Mesendoderm (in vitro differentiated cells): ENCODE results near the gene AAMP.

Experiments
- DNase-seq: peaks from one replicate; pipeline ENCODE4 v3.0.0; 2013
- H2AK5ac ChIP-seq: 2 replicates; pipeline ENCODE4 v1.6.1; 2013; ENCODE audit warnings: low read length, inconsistent platforms
- H2BK120ac ChIP-seq: 2 replicates; pipeline ENCODE4 v1.6.1; 2013; ENCODE audit warnings: low read depth, mild to moderate bottlenecking, low read length, moderate library complexity, mixed read lengths
- H2BK15ac ChIP-seq: replicated peaks from 2 replicates; pipeline ENCODE4 v1.6.1; 2013; ENCODE audit warnings: low read depth, mild to moderate bottlenecking, moderate library complexity
- H2BK5ac ChIP-seq: 2 replicates; pipeline ENCODE4 v1.6.1; 2013; ENCODE audit warnings: low read length, inconsistent platforms
- H3K18ac ChIP-seq: 2 replicates; pipeline ENCODE4 v1.6.1; 2013; ENCODE audit warnings: mild to moderate bottlenecking, low read length, mixed read lengths
- H3K23ac ChIP-seq: one replicate; pipeline ENCODE4 v1.6.1; 2013; ENCODE audit warnings: low read length
- H3K27ac ChIP-seq: 2 replicates; pipeline ENCODE4 v1.5.1; 2013; ENCODE audit warnings: low read depth, mild to moderate bottlenecking, inconsistent platforms, low read length, moderate library complexity
- H3K27me3 ChIP-seq: 2 replicates; pipeline ENCODE4 v1.6.1; 2013; ENCODE audit warnings: low read length, control low read depth, mild to moderate bottlenecking, inconsistent platforms; ENCODE audit not compliant: insufficient read depth, poor library complexity
- H3K36me3 ChIP-seq: 2 replicates; pipeline ENCODE4 v1.6.1; 2013; ENCODE audit warnings: low read length, inconsistent platforms; ENCODE audit not compliant: control insufficient read depth, insufficient read depth
- H3K4ac ChIP-seq: one replicate; pipeline ENCODE4 v1.6.1; 2013; ENCODE audit warnings: low read depth, mild to moderate bottlenecking, low read length, moderate library complexity
- H3K4me1 ChIP-seq: 2 replicates; pipeline ENCODE4 v1.6.1; 2013; ENCODE audit warnings: low read depth, low read length, inconsistent platforms; ENCODE audit not compliant: control insufficient read depth
- H3K4me2 ChIP-seq: 2 replicates; pipeline ENCODE4 v1.6.1; 2013; ENCODE audit warnings: low read length
- H3K4me3 ChIP-seq: 2 replicates; pipeline ENCODE4 v1.5.1; 2013; ENCODE audit warnings: mild to moderate bottlenecking, low read length
- H3K56ac ChIP-seq: one replicate; pipeline ENCODE4 v1.6.1; 2013; ENCODE audit warnings: low read length
- H3K79me1 ChIP-seq: 2 replicates; pipeline ENCODE4 v1.6.1; 2013; ENCODE audit warnings: low read length, inconsistent platforms
- H3K79me2 ChIP-seq: 2 replicates; pipeline ENCODE4 v1.6.1; 2013; ENCODE audit warnings: mild to moderate bottlenecking, low read length; ENCODE audit not compliant: control insufficient read depth, insufficient read depth
- H3K9ac ChIP-seq: 2 replicates; pipeline ENCODE4 v1.6.1; 2013; ENCODE audit warnings: low read length, inconsistent platforms
- H4K5ac ChIP-seq: one replicate; pipeline ENCODE4 v1.6.1; 2013; ENCODE audit warnings: low read length
- H4K8ac ChIP-seq: one replicate; pipeline ENCODE4 v1.6.1; 2013; ENCODE audit warnings: low read depth, mild to moderate bottlenecking, control low read depth, low read length, moderate library complexity
- WGBS: extraction: QIAGEN DNeasy Blood & Tissue Kit; methylation state at CpG from one replicate; pipeline ENCODE4 v1.1.7; 2013; ENCODE audit warnings: low lambda C conversion rate, missing lambda C conversion rate; ENCODE audit not compliant: insufficient coverage; ENCODE audit errors: extremely low coverage; 5-methylcytosine and 5-hydroxymethylcytosine counted together

Gene AAMP

DNA sequence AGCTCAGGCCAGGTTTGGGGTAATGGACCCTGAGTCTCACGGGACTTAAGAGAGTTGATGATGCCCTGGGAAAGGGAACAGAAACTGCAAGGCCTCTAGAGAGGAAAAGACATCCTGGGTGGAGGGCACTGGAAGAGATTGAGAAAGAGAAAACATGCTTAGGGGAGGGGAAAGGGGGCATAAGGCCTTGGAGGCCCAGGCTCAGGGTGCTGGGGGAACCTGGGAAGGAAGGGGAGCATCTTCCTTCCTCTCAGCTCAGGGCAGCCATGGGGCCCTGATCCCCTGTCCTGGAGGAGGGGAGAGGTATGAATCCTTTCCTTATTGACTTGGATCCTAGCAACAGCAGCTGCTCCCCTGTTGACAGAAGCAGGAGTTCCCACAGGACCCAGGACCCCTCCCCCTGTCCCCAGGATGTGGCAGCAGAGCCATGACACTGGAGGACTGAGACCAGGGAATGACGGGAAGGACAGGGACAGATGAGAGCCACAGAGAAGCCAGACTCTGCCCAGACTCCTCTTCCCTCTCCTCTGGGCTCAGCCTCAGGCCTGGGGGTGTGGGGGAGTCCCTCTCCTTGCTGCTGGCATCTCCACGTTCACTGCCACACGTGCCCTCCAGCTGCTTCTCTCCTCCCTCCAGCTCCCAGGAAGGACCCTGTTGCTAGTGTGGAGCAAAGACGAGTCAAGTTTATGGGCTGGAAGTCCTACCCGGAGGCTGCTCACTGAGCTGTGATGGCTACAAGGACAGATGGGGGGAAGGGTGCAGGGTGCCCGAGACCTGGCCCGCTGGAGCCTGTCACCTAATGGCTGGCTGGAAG, 8.3 kb downstream of the AAMP start:
- no peak overlapping the region for H3K4me3 ChIP-seq
- no peak overlapping the region for H3K18ac ChIP-seq
- no peaks in the 10 kb centered on the region for H3K79me1 ChIP-seq
- no peaks in the 10 kb centered on the region for H3K4me1 ChIP-seq
- no peak overlapping the region for H4K8ac ChIP-seq
- no CpG with 5 or more reads among the region's 8 CpGs for WGBS
- no peak overlapping the region for H4K5ac ChIP-seq
- H3K79me2 ChIP-seq = no peaks in the 10 kb centered on the region
- H3K27me3 ChIP-seq = no peaks in the 10 kb centered on the region
- no peak overlapping the region for H2BK15ac ChIP-seq
- no peak overlapping the region for H3K56ac ChIP-seq
- H2BK120ac ChIP-seq = no peak overlapping the region
- H3K27ac ChIP-seq = no peak overlapping the region
- no peak overlapping the region for H3K4ac ChIP-seq
- DNase-seq = peak; percentile 78
- H2BK5ac ChIP-seq = no peak overlapping the region
- no peak overlapping the region for H3K9ac ChIP-seq
- no peak overlapping the region for H2AK5ac ChIP-seq
- peaks cover 1% of the 10 kb centered on the region for H3K36me3 ChIP-seq
- no peak overlapping the region for H3K4me2 ChIP-seq
- H3K23ac ChIP-seq = no peak overlapping the region

- H3K27ac ChIP-seq = no peak within 1 kb of the TSS
- H3K27me3 ChIP-seq = no peaks in the 10 kb centered on the region
- no peak within 1 kb of the TSS for H3K4ac ChIP-seq
- no peak within 1 kb of the TSS for H3K9ac ChIP-seq
- H2BK5ac ChIP-seq = no peak within 1 kb of the TSS
- no peaks in the 10 kb centered on the region for H3K79me1 ChIP-seq
- no peak within 1 kb of the TSS for H2BK120ac ChIP-seq
- H3K4me1 ChIP-seq = no peaks in the 10 kb centered on the region
- H4K8ac ChIP-seq = no peak within 1 kb of the TSS
- H3K79me2 ChIP-seq = no peaks in the 10 kb centered on the region
- H3K23ac ChIP-seq = no peak within 1 kb of the TSS
- H3K36me3 ChIP-seq = no peaks in the 10 kb centered on the region
- no peak within 1 kb of the TSS for H4K5ac ChIP-seq
- DNase-seq = peak; percentile 71
- whole genome bisulfite sequencing = no CpG with 5 or more reads among the region's 10 CpGs
- no peak within 1 kb of the TSS for H2BK15ac ChIP-seq
- no peak within 1 kb of the TSS for H2AK5ac ChIP-seq
- no peak within 1 kb of the TSS for H3K18ac ChIP-seq
- no peak within 1 kb of the TSS for H3K56ac ChIP-seq
- H3K4me2 ChIP-seq = no peak within 1 kb of the TSS
- no peak within 1 kb of the TSS for H3K4me3 ChIP-seq
Observed at GRCh38 chr2:218260742-218261422, 9.1 kb downstream of the AAMP start, which contains the start of gene GPBAR1. GPBAR1 (plus strand) TSS chr2:218261015; CDS start chr2:218262725, 1,710 bp downstream.

DNA sequence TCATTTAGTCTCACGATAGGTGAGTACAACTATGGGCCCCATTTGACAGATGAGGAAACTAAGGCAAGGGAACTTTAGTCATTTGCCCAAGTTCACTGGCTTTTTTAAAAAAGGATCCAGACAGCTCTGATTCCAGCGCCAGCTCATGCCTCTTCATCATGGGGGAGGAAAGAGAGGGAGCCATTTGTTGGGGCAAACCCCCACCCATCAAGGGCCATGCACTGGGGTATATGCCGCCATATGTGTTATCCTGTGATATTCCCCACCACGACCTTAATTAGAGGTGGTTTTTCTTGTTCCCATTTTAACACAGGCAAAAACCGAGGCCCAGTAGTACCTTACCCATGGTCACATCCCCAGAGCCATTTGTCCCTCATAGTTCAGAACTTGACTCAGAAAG, 9.8 kb downstream of the AAMP start:
- no CpG with 5 or more reads among the region's 5 CpGs for WGBS
- Histone ChIP-seq H3K18ac (no peak overlapping the region), H3K4me1 (no peaks in the 10 kb centered on the region), H3K56ac (no peak overlapping the region), H3K23ac (no peak overlapping the region), H2BK120ac (no peak overlapping the region), H2AK5ac (no peak overlapping the region), H3K4me3 (no peak overlapping the region), H2BK15ac (no peak overlapping the region), H3K9ac (no peak overlapping the region), H3K27me3 (no peaks in the 10 kb centered on the region), H4K5ac (no peak overlapping the region), H3K36me3 (no peaks in the 10 kb centered on the region), H3K79me1 (no peaks in the 10 kb centered on the region), H4K8ac (no peak overlapping the region), H3K4me2 (no peak overlapping the region), H2BK5ac (no peak overlapping the region), H3K79me2 (no peaks in the 10 kb centered on the region), H3K4ac (no peak overlapping the region), H3K27ac (no peak overlapping the region)
- DNase-seq = no peak

DNA sequence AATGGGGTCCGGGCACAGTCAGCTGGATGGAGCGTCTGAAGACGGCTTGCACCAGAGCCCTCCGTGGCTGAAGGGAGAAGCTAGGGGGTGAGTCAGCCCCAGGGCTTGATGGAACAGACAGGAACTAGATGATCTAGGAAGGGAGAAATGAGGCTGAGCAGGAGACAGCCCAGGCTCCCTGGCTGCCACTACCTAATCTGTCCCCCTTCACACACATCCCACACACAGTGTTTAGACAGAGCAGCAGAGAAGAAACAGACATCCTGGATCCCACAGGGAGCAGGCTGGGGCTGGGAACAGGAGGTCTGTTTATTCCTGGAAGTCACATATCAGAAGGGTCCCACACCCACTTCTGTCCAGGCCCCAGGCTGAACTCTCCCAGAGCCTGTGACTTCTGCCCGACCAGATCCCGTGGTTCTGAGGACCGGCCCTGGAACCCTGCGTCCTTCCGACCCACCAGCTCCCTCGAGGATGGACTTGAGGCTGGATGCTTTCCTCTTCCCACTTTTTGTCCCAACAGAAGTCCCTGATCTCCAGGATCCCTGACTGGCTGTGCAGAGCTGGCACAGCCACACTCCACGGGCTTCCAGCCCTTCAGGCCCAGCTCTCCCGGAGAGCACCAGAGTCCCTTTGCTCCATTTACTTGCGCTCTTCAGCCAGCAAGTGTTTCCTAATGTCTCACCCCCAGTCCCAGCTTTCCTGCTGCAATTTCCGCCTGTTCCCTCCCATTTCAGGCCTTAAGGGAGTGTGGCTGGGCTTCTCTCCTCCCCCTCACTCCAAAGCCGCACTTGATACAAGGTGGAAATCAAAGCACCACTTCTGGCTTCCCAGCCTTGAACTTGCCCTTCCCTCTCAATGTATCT, 10.6 kb downstream of the AAMP start:
- Histone ChIP-seq H2BK120ac (no peak overlapping the region), H4K5ac (no peak overlapping the region), H3K23ac (peak overlapping the region; percentile 16), H3K4ac (no peak overlapping the region), H3K79me2 (no peaks in the 10 kb centered on the region), H3K4me1 (no peaks in the 10 kb centered on the region), H3K9ac (no peak overlapping the region), H4K8ac (no peak overlapping the region), H3K56ac (no peak overlapping the region), H3K36me3 (peaks cover 3% of the 10 kb centered on the region), H2AK5ac (no peak overlapping the region), H2BK15ac (no peak overlapping the region), H3K18ac (no peak overlapping the region), H3K4me3 (no peak overlapping the region), H3K27me3 (no peaks in the 10 kb centered on the region), H2BK5ac (no peak overlapping the region), H3K79me1 (no peaks in the 10 kb centered on the region), H3K27ac (no peak overlapping the region), H3K4me2 (no peak overlapping the region)
- DNase-seq = peak; percentile 40
- no CpG with 5 or more reads among the region's 15 CpGs for WGBS

DNA sequence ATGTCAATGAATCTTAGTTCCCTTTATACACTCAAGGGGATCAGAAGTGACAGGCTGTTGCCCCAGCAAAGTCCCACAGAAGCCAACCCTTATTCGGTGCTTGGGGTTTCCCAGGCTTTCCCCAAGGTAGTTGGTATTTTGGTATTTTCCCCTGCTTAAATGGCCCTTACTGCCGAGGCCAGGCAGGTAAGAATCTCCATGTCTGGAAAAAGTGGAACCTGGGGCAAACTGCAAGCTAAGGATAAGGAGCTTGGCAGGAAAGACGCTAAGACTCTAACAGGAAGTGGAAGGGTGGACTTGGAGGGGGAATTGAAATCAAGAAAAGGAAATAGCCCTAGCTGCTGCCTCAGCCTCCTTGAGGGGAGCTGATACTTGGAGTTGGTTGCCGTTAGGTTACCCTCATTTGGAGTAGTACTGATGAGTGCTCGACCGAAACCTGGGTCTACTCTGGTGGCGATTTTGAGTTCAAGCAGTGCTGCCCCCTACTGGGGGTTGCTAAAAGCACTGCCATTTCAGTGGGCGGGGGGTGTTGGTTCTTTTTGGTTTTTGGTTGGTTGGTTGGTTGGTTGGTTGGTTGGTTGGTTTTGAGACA, 12.5 kb downstream of the AAMP start:
- H3K79me2 ChIP-seq = no peaks in the 10 kb centered on the region
- no peak overlapping the region for H3K4ac ChIP-seq
- H2BK5ac ChIP-seq = no peak overlapping the region
- H3K23ac ChIP-seq = no peak overlapping the region
- H3K27me3 ChIP-seq = no peaks in the 10 kb centered on the region
- no peaks in the 10 kb centered on the region for H3K79me1 ChIP-seq
- no peaks in the 10 kb centered on the region for H3K4me1 ChIP-seq
- H2BK15ac ChIP-seq = no peak overlapping the region
- H3K9ac ChIP-seq = no peak overlapping the region
- no peak overlapping the region for H3K56ac ChIP-seq
- no peak overlapping the region for H2BK120ac ChIP-seq
- no CpG with 5 or more reads among the region's 8 CpGs for WGBS
- H4K8ac ChIP-seq = no peak overlapping the region
- peaks cover 12% of the 10 kb centered on the region for H3K36me3 ChIP-seq
- H3K4me2 ChIP-seq = no peak overlapping the region
- H3K4me3 ChIP-seq = no peak overlapping the region
- H2AK5ac ChIP-seq = no peak overlapping the region
- H3K27ac ChIP-seq = no peak overlapping the region
- DNase-seq = peak; percentile 81
- H3K18ac ChIP-seq = no peak overlapping the region
- no peak overlapping the region for H4K5ac ChIP-seq
